A549 (cell line): ENCODE measurements around the gene PDE6C. TPM values are rescaled to one million over a fixed set of nuclear protein-coding genes. Genes with fewer than 3 reads are reported as not detected.

Source experiments
- ATAC-seq, 2 experiments: fragments of 200-7000 bp in 1 of 2; fragments of >200 bp in 1 of 2; cut with Nextera tagmentation in 1 of 2; cut with Tn5 transposase in 1 of 2; 3 replicates each; pipeline versions ENCODE4 v1.8.0 to v1.9.1; 2018 to 2020; ENCODE audit warnings: mild to moderate bottlenecking in 1 of 2, moderate library complexity in 1 of 2
- CTCF ChIA-PET: fragments of 300-600 bp; sonication (Branson Sonifier 250); formaldehyde crosslinking; extraction: SDS; loops from one replicate; lab custom pipeline; 2021; ENCODE audit warnings: antibody characterized with exemption, inconsistent platforms; lab: Yijun Ruan, JAX
- POLR2A ChIA-PET: fragments of 350-600 bp; formaldehyde crosslinking; extraction: SDS; loops from one replicate; lab custom pipeline; 2021; ENCODE audit warnings: antibody characterized with exemption, inconsistent platforms; lab: Yijun Ruan, JAX
- DNase-seq, 2 experiments: peaks; one replicate each; pipeline versions ENCODE4 v3.0.0 to v3.0.0-alpha.2; 2011 to 2016; ENCODE audit warnings: low read depth in 1 of 2, low spot score in 1 of 2
- FAIRE-seq: peaks from 2 replicates; lab custom pipeline; 2011; peaks lifted over from hg19 to GRCh38; lab: Jason Lieb, UNC
- H3K27ac ChIP-seq, 2 experiments: fragments of >200 bp; sonication (Bioruptor Twin); formaldehyde crosslinking; 3 replicates each; pipeline ENCODE4 v1.5.1; 2016 to 2017
- H3K4me1 ChIP-seq: fragments of >200 bp; sonication (Bioruptor Twin); formaldehyde crosslinking; 3 replicates; pipeline ENCODE4 v1.6.1; 2016
- H3K4me2 ChIP-seq: fragments of >200 bp; sonication (Bioruptor Twin); formaldehyde crosslinking; 3 replicates; pipeline ENCODE4 v1.6.1; 2016
- H3K4me3 ChIP-seq: fragments of >200 bp; sonication (Bioruptor Twin); formaldehyde crosslinking; 3 replicates; pipeline ENCODE4 v1.5.1; 2016
- H3K9me3 ChIP-seq: fragments of >200 bp; sonication (Bioruptor Twin); formaldehyde crosslinking; 3 replicates; pipeline ENCODE4 v1.6.1; 2016
- BHLHE40 ChIP-seq: IDR thresholded peaks from 2 replicates; pipeline ENCODE4 v1.6.1; 2012; ENCODE audit warnings: low read depth, low read length, inconsistent platforms
- CBX2 ChIP-seq: fragments of 200-600 bp; sonication (generic); IDR thresholded peaks from 2 replicates; pipeline ENCODE4 v1.6.1; 2016; ENCODE audit warnings: low read depth, mild to moderate bottlenecking, borderline replicate concordance
- E2F6 ChIP-seq: IDR thresholded peaks from 2 replicates; pipeline ENCODE4 v1.6.1; 2012; ENCODE audit warnings: low read depth, borderline replicate concordance
- EHF ChIP-seq: fragments of 250-450 bp; sonication (Bioruptor Pico); IDR thresholded peaks from 2 replicates; pipeline ENCODE4 v1.5.0; 2020; ENCODE audit warnings: mild to moderate bottlenecking
- EHMT2 ChIP-seq: fragments of 200-600 bp; sonication (generic); IDR thresholded peaks from 2 replicates; pipeline ENCODE4 v1.6.1; 2016; ENCODE audit warnings: antibody characterized with exemption, low read depth, mild to moderate bottlenecking, moderate library complexity
- FOSB ChIP-seq: fragments of 250-450 bp; sonication (Bioruptor Pico); IDR thresholded peaks from 2 replicates; pipeline ENCODE4 v1.5.0; 2020; ENCODE audit warnings: mild to moderate bottlenecking, moderate library complexity
- FOSL2 ChIP-seq, 2 experiments: fragments of 450-650 bp in 1 of 2; fragments of >200 bp in 1 of 2; sonication (Bioruptor Twin) in 1 of 2; formaldehyde crosslinking; IDR thresholded peaks; 2 replicates each; pipeline versions ENCODE4 v1.5.0 to v1.6.1; 2016 to 2020; ENCODE audit warnings: mild to moderate bottlenecking in 1 of 2, moderate library complexity in 1 of 2
- HEYL ChIP-seq: fragments of 250-450 bp; sonication (Bioruptor Pico); IDR thresholded peaks from 2 replicates; pipeline ENCODE4 v1.8.0; 2021; ENCODE audit warnings: mild to moderate bottlenecking, moderate library complexity
- HOXB13 ChIP-seq: fragments of 250-450 bp; sonication (Bioruptor Pico); IDR thresholded peaks from 2 replicates; pipeline ENCODE4 v1.5.0; 2020; ENCODE audit warnings: low read depth, mild to moderate bottlenecking, moderate library complexity
- HOXB5 ChIP-seq: fragments of 250-450 bp; sonication (Bioruptor Pico); IDR thresholded peaks from 2 replicates; pipeline ENCODE4 v1.5.0; 2020; ENCODE audit warnings: mild to moderate bottlenecking, moderate library complexity
- JUN ChIP-seq, 2 experiments: fragments of >200 bp; sonication (Bioruptor Twin); formaldehyde crosslinking; IDR thresholded peaks; 2 replicates in 1 of 2; 3 replicates in 1 of 2; pipeline ENCODE4 v1.6.1; 2016 to 2017
- JUNB ChIP-seq: fragments of >200 bp; sonication (Bioruptor Twin); formaldehyde crosslinking; IDR thresholded peaks from 2 replicates; pipeline ENCODE4 v1.6.1; 2016
- MAFK ChIP-seq: fragments of 450-650 bp; IDR thresholded peaks from 2 replicates; pipeline ENCODE4 v1.6.1; 2014; ENCODE audit not compliant: partially characterized antibody
- MAX ChIP-seq: IDR thresholded peaks from 2 replicates; pipeline ENCODE4 v1.6.1; 2012
- NPAS2 ChIP-seq: fragments of 250-450 bp; sonication (Bioruptor Pico); IDR thresholded peaks from 2 replicates; pipeline ENCODE4 v1.8.0; 2022; ENCODE audit warnings: mild to moderate bottlenecking, moderate library complexity, borderline replicate concordance
- POLR2A ChIP-seq: IDR thresholded peaks from 2 replicates; pipeline ENCODE4 v1.6.1; 2012; ENCODE audit warnings: mild to moderate bottlenecking, low read length
- RAD21 ChIP-seq, 2 experiments: fragments of >200 bp in 1 of 2; sonication (Bioruptor Twin) in 1 of 2; formaldehyde crosslinking in 1 of 2; IDR thresholded peaks in 1 of 2; conservative IDR thresholded peaks in 1 of 2; 2 replicates in 1 of 2; 3 replicates in 1 of 2; pipeline ENCODE4 v1.6.1; 2012 to 2018; ENCODE audit warnings: inconsistent platforms in 1 of 2
- REST ChIP-seq: fragments of 200-600 bp; sonication (generic); IDR thresholded peaks from 2 replicates; pipeline ENCODE4 v1.6.1; 2016; ENCODE audit warnings: antibody characterized with exemption, mild to moderate bottlenecking, moderate library complexity
- RFX5 ChIP-seq: fragments of 450-650 bp; IDR thresholded peaks from 2 replicates; pipeline ENCODE4 v1.7.1; 2014; ENCODE audit warnings: antibody characterized with exemption, mild to moderate bottlenecking, moderate library complexity
- SMC3 ChIP-seq: fragments of >200 bp; sonication (Bioruptor Twin); formaldehyde crosslinking; IDR thresholded peaks from 3 replicates; pipeline ENCODE4 v1.6.1; 2018; ENCODE audit warnings: inconsistent platforms
- WGBS: methylation state at CpG from one replicate; pipeline ENCODE4 v1.1.6; 2017; ENCODE audit errors: missing lambda C conversion rate; 5-methylcytosine and 5-hydroxymethylcytosine counted together
- polyA plus RNA-seq, 4 experiments: library from polyadenylated mRNA; depleted of rRNA in 3 of 4; stranded (reverse); fragments of >200 nt; fragmentation: RNase III in 1 of 4; extraction: RNeasy Plus Mini Kit Qiagen cat#74134 plus additional on column Dnase treatment in 1 of 4; gene quantifications; 2 replicates in 3 of 4; 3 replicates in 1 of 4; pipeline ENCODE4 v1.2.3, GENCODE V29; 2011 to 2017
- TF ChIP-seq, protein P1 (sequence below): fragments of 150-350 bp; IDR thresholded peaks from 2 replicates; pipeline ENCODE4 v1.6.1; 2014; ENCODE audit warnings: low read depth, mild to moderate bottlenecking, low read length
- TF ChIP-seq, protein P2 (sequence below): IDR thresholded peaks from 2 replicates; pipeline ENCODE4 v1.6.1; 2012
- TF ChIP-seq, protein P3 (sequence below): fragments of 250-450 bp; sonication (Bioruptor Pico); IDR thresholded peaks from 2 replicates; pipeline ENCODE4 v1.5.0; 2020; ENCODE audit warnings: low read depth, mild to moderate bottlenecking, moderate library complexity

PDE6C gene
- polyA plus RNA-seq, 2 of the 4 experiments (the other 2 are of a cell fraction): not detected

DNA sequence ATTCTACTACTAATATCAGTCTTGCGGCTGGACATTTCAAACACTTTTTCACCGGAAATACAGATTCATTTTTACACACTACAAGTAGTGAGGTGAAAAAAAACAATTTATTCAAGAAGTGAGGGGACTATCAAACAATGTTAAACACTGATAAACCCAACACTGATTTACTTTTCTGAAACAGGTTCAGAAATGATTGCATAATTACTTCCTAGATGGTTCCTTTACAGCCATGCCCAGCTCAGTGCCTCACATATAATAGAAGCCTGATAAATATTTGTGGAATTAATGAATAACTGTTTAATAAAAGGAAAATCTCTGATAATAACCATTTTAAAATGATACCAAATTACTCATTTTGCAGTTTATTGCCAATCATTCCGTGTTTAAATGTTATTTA is 55.5 kb downstream of the PDE6C start:
- WGBS: 91% methylated on average over 3 of the region's 3 CpGs
- POLR2A ChIA-PET: no interaction called here
- FAIRE-seq: peak; percentile 23
- ATAC-seq: no peak
- DNase-seq: no peak
- no peaks in the 10 kb centered on the region for H3K4me1 ChIP-seq
- no peak overlapping the region for H3K4me3 ChIP-seq
- TF ChIP-seq EHMT2 (no peak), MAFK (no peak)
- no peak overlapping the region for H3K4me2 ChIP-seq
- H3K9me3 ChIP-seq: no peaks in the 10 kb centered on the region
- H3K27ac ChIP-seq: no peak overlapping the region
- CTCF ChIA-PET: no interaction called here

DNA sequence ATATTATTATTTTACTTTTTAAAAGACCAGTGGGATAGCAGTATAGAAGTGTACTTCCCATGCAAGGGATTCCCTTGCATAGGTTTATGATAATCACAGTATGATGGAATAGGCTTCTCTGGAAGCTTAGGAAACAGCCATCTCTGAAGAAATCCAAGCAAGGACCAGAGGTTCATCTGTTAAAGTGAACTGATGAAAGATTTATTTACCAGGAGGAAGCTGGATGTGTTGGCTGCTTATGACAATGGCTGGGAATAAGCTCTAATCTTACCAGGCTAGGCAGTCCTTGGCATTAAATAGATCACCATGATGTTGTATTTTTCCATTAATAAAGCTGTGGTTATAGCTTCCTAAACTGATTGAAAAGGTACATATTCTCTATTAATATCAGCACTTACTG is 58.0 kb downstream of the PDE6C start:
- no peaks in the 10 kb centered on the region for H3K4me1 ChIP-seq
- no peak overlapping the region for H3K27ac ChIP-seq
- CTCF ChIA-PET: interaction anchor here (0.5 to 1.9 kb wide), 3 partner anchors 10 to 165 kb away, joined by 3 to 6 read pairs (median 4); no protein-coding TSS in a partner anchor
- POLR2A ChIA-PET: no interaction called here
- FAIRE-seq: no peak
- H3K9me3 ChIP-seq: no peaks in the 10 kb centered on the region
- no peak overlapping the region for H3K4me3 ChIP-seq
- no peak for TF ChIP-seq RFX5
- no peak for TF ChIP-seq BHLHE40
- TF ChIP-seq HOXB13 (CRISPR knock-in tag): no peak
- TF ChIP-seq REST: no peak
- TF ChIP-seq, protein P1, sequence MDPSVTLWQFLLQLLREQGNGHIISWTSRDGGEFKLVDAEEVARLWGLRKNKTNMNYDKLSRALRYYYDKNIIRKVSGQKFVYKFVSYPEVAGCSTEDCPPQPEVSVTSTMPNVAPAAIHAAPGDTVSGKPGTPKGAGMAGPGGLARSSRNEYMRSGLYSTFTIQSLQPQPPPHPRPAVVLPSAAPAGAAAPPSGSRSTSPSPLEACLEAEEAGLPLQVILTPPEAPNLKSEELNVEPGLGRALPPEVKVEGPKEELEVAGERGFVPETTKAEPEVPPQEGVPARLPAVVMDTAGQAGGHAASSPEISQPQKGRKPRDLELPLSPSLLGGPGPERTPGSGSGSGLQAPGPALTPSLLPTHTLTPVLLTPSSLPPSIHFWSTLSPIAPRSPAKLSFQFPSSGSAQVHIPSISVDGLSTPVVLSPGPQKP: no peak
- TF ChIP-seq EHF (CRISPR knock-in tag): no peak
- no peak for TF ChIP-seq FOSB (CRISPR knock-in tag)
- no peak for TF ChIP-seq HEYL (CRISPR knock-in tag)
- no peak for TF ChIP-seq FOSL2 (IDR thresholded peaks at IDR 0.05)
- no peak for TF ChIP-seq FOSL2 (CRISPR knock-in tag; IDR thresholded peaks at IDR 0.05)
- no peak for TF ChIP-seq CBX2
- TF ChIP-seq, protein P2, sequence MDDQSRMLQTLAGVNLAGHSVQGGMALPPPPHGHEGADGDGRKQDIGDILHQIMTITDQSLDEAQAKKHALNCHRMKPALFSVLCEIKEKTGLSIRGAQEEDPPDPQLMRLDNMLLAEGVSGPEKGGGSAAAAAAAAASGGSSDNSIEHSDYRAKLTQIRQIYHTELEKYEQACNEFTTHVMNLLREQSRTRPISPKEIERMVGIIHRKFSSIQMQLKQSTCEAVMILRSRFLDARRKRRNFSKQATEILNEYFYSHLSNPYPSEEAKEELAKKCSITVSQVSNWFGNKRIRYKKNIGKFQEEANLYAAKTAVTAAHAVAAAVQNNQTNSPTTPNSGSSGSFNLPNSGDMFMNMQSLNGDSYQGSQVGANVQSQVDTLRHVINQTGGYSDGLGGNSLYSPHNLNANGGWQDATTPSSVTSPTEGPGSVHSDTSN: no peak
- TF ChIP-seq MAX: no peak
- TF ChIP-seq RAD21 (conservative IDR thresholded peaks at IDR 0.05 in 1 of 2, IDR thresholded peaks at IDR 0.05 in 1 of 2): no peak
- TF ChIP-seq HOXB5: no peak
- DNase-seq: no peak
- no peak overlapping the region for H3K4me2 ChIP-seq
- no peak for ATAC-seq

GRCh38 chr10:93671042-93671441 is 58.7 kb downstream of the PDE6C start:
- ATAC-seq: no peak
- Histone ChIP-seq H3K9me3 (no peaks in the 10 kb centered on the region), H3K4me2 (no peak overlapping the region), H3K27ac (no peak overlapping the region), H3K4me3 (no peak overlapping the region), H3K4me1 (no peaks in the 10 kb centered on the region)
- 86% methylated on average over 2 of the region's 2 CpGs for WGBS
- ChIA-PET CTCF (interaction anchor here (1.3 to 1.9 kb wide), 2 partner anchors 9 to 116 kb away, joined by 4 to 6 read pairs; no protein-coding TSS in a partner anchor), POLR2A (no interaction called here)
- FAIRE-seq: no peak
- DNase-seq: no peak
- TF ChIP-seq JUNB (no peak), E2F6 (no peak), JUN (IDR thresholded peaks at IDR 0.05) (no peak), POLR2A (no peak), NPAS2 (CRISPR knock-in tag) (no peak), MAX (no peak), SMC3 (no peak), MAFK (no peak)
- TF ChIP-seq, protein P3, sequence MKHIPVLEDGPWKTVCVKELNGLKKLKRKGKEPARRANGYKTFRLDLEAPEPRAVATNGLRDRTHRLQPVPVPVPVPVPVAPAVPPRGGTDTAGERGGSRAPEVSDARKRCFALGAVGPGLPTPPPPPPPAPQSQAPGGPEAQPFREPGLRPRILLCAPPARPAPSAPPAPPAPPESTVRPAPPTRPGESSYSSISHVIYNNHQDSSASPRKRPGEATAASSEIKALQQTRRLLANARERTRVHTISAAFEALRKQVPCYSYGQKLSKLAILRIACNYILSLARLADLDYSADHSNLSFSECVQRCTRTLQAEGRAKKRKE (CRISPR knock-in tag): no peak
- TF ChIP-seq, protein P2: no peak
